Neural cell (in vitro differentiated cells): Measurements from ENCODE around the gene TSPAN31. TPM values are rescaled to one million over a fixed set of nuclear protein-coding genes. Genes with fewer than 3 reads are reported as not detected.

Experiments used
- H2AFZ ChIP-seq: fragments of 200-600, 300-800 bp; sonication (generic), shearing (Covaris generic); 2 replicates; pipeline ENCODE4 v1.6.0; 2014; ENCODE audit warnings: low read depth, mild to moderate bottlenecking, antibody characterized with exemption, low read length, moderate library complexity
- H3F3A ChIP-seq: fragments of 200-600 bp; shearing (Covaris generic); 2 replicates; pipeline ENCODE4 v1.6.1; 2016; ENCODE audit warnings: mild to moderate bottlenecking, moderate library complexity, mixed read lengths, antibody characterized with exemption, low read length; ENCODE audit not compliant: insufficient read depth, poor library complexity, severe bottlenecking
- H3K27ac ChIP-seq: fragments of 200-600, 300-800 bp; sonication (generic), shearing (Covaris generic); 2 replicates; pipeline ENCODE4 v1.5.1; 2014; ENCODE audit warnings: mild to moderate bottlenecking, low read length, moderate library complexity
- H3K27me3 ChIP-seq: fragments of 300-800, 200-600 bp; sonication (generic), shearing (Covaris generic); 2 replicates; pipeline ENCODE4 v1.6.0; 2014; ENCODE audit warnings: mild to moderate bottlenecking, low read depth, low read length, moderate library complexity; ENCODE audit not compliant: insufficient read depth
- H3K36me3 ChIP-seq: fragments of 300-800, 200-600 bp; sonication (generic), shearing (Covaris generic); 2 replicates; pipeline ENCODE4 v1.5.1; 2014; ENCODE audit warnings: mild to moderate bottlenecking, antibody characterized with exemption, low read length, moderate library complexity; ENCODE audit not compliant: insufficient read depth
- H3K4me2 ChIP-seq: fragments of 300-800, 200-600 bp; sonication (generic), shearing (Covaris generic); 2 replicates; pipeline ENCODE4 v1.6.0; 2014; ENCODE audit warnings: mild to moderate bottlenecking, low read length
- H3K4me3 ChIP-seq: fragments of 300-800, 200-600 bp; sonication (generic), shearing (Covaris generic); 2 replicates; pipeline ENCODE4 v1.5.1; 2014; ENCODE audit warnings: mild to moderate bottlenecking, low read length, moderate library complexity
- H3K79me2 ChIP-seq: fragments of 200-600 bp; shearing (Covaris generic); replicated peaks from 2 replicates; pipeline ENCODE4 v1.6.0; 2014; ENCODE audit warnings: mild to moderate bottlenecking, low read length, moderate library complexity; ENCODE audit not compliant: insufficient read depth
- H3K9ac ChIP-seq: fragments of 300-800, 200-600 bp; sonication (generic), shearing (Covaris generic); 2 replicates; pipeline ENCODE4 v1.6.1; 2016; ENCODE audit warnings: mild to moderate bottlenecking, low read length, mixed read lengths
- H3K9me2 ChIP-seq: fragments of 200-600 bp; shearing (Covaris generic); 2 replicates; pipeline ENCODE4 v1.6.1; 2016; ENCODE audit warnings: mild to moderate bottlenecking, low read length, mixed read lengths; ENCODE audit not compliant: insufficient read depth
- H3K9me3 ChIP-seq: fragments of 200-600, 300-800 bp; sonication (generic), shearing (Covaris generic); 2 replicates; pipeline ENCODE4 v1.6.1; 2016; ENCODE audit warnings: mild to moderate bottlenecking, mixed run types, low read length, moderate library complexity, mixed read lengths
- H4K20me1 ChIP-seq: fragments of 200-600 bp; shearing (Covaris generic); 2 replicates; pipeline ENCODE4 v1.6.1; 2016; ENCODE audit warnings: mild to moderate bottlenecking, mixed run types; ENCODE audit not compliant: insufficient read depth
- CTCF ChIP-seq: fragments of 450-650 bp; IDR thresholded peaks from 2 replicates; pipeline ENCODE4 v1.5.1; 2014; ENCODE audit warnings: antibody characterized with exemption, mild to moderate bottlenecking, moderate library complexity; ENCODE audit not compliant: poor library complexity, severe bottlenecking
- EP300 ChIP-seq: fragments of 450-650 bp; conservative IDR thresholded peaks from 2 replicates; pipeline ENCODE4 v1.6.1; 2014; ENCODE audit warnings: antibody characterized with exemption, mild to moderate bottlenecking, moderate library complexity; ENCODE audit not compliant: poor library complexity, severe bottlenecking
- EZH2 ChIP-seq: fragments of 200-600, 300-800 bp; shearing (Covaris generic), sonication (generic); IDR thresholded peaks from 2 replicates; pipeline ENCODE4 v1.6.1; 2014; ENCODE audit warnings: antibody characterized with exemption, low read length, borderline replicate concordance, mild to moderate bottlenecking; ENCODE audit not compliant: insufficient read depth, poor library complexity, severe bottlenecking
- MXI1 ChIP-seq: fragments of 450-650 bp; conservative IDR thresholded peaks from 2 replicates; pipeline ENCODE4 v1.6.1; 2014; ENCODE audit warnings: antibody characterized with exemption, mild to moderate bottlenecking; ENCODE audit not compliant: poor library complexity, severe bottlenecking
- POLR2AphosphoS5 ChIP-seq: IDR thresholded peaks from 2 replicates; pipeline ENCODE4 v1.6.1; 2012
- RAD21 ChIP-seq: fragments of 450-650 bp; conservative IDR thresholded peaks from 2 replicates; pipeline ENCODE4 v1.6.1; 2014; ENCODE audit warnings: antibody characterized with exemption, mild to moderate bottlenecking, moderate library complexity
- REST ChIP-seq: IDR thresholded peaks from 2 replicates; pipeline ENCODE4 v1.6.1; 2012; ENCODE audit warnings: borderline replicate concordance
- SMC3 ChIP-seq: fragments of 450-650 bp; conservative IDR thresholded peaks from 2 replicates; pipeline ENCODE4 v1.6.1; 2014; ENCODE audit warnings: antibody characterized with exemption, mild to moderate bottlenecking, moderate library complexity; ENCODE audit not compliant: poor library complexity
- TAF1 ChIP-seq: IDR thresholded peaks from 2 replicates; pipeline ENCODE4 v1.6.1; 2012; ENCODE audit warnings: low read depth
- polyA plus RNA-seq: library from polyadenylated mRNA; depleted of rRNA; stranded (reverse); fragments of >200 nt; gene quantifications from 2 replicates; pipeline ENCODE4 v1.2.3, GENCODE V29; 2014

Gene TSPAN31
- polyA plus RNA-seq, 1 donor from 2014 or later: 85.3 TPM

GRCh38 chr12:57732726-57733593 is 11.9 kb upstream of the TSPAN31 start:
- no peaks in the 10 kb centered on the region for H3K9me2 ChIP-seq
- TF ChIP-seq POLR2AphosphoS5: no peak
- no peak for TF ChIP-seq EZH2
- no peak for TF ChIP-seq EP300
- TF ChIP-seq TAF1: no peak
- TF ChIP-seq RAD21: no peak
- TF ChIP-seq MXI1: no peak
- TF ChIP-seq SMC3: no peak
- TF ChIP-seq CTCF: no peak
- TF ChIP-seq REST: no peak
- no peak overlapping the region for H3K4me3 ChIP-seq
- peaks cover 69% of the 10 kb centered on the region for H3K27me3 ChIP-seq
- H3K79me2 ChIP-seq: no peaks in the 10 kb centered on the region
- H4K20me1 ChIP-seq: peaks cover 20% of the 10 kb centered on the region
- no peak overlapping the region for H3K9ac ChIP-seq
- H3K27ac ChIP-seq: no peak overlapping the region
- H3F3A ChIP-seq: no peaks in the 10 kb centered on the region
- H2AFZ ChIP-seq: no peak overlapping the region
- no peaks in the 10 kb centered on the region for H3K9me3 ChIP-seq
- H3K4me2 ChIP-seq: no peak overlapping the region
- H3K36me3 ChIP-seq: peaks cover 16% of the 10 kb centered on the region

- Histone ChIP-seq H3K4me2 (no peak overlapping the region), H3F3A (no peaks in the 10 kb centered on the region), H3K9me2 (no peaks in the 10 kb centered on the region), H3K27ac (no peak overlapping the region), H3K9ac (no peak overlapping the region), H3K27me3 (peaks cover 62% of the 10 kb centered on the region), H3K9me3 (no peaks in the 10 kb centered on the region), H3K36me3 (peaks cover 16% of the 10 kb centered on the region), H3K4me3 (no peak overlapping the region), H3K79me2 (no peaks in the 10 kb centered on the region), H2AFZ (no peak overlapping the region), H4K20me1 (peaks cover 20% of the 10 kb centered on the region)
- TF ChIP-seq MXI1: no peak
- no peak for TF ChIP-seq SMC3
- TF ChIP-seq RAD21: no peak
- TF ChIP-seq EP300: no peak
- TF ChIP-seq TAF1: no peak
- TF ChIP-seq EZH2: no peak
- TF ChIP-seq REST: no peak
- TF ChIP-seq POLR2AphosphoS5: no peak
- no peak for TF ChIP-seq CTCF
These were observed 10.9 kb upstream of the TSPAN31 start for GRCh38 chr12:57733928-57734327.
